ENCODE data around the gene ADCY5.

The ADCY5 gene

DNA sequence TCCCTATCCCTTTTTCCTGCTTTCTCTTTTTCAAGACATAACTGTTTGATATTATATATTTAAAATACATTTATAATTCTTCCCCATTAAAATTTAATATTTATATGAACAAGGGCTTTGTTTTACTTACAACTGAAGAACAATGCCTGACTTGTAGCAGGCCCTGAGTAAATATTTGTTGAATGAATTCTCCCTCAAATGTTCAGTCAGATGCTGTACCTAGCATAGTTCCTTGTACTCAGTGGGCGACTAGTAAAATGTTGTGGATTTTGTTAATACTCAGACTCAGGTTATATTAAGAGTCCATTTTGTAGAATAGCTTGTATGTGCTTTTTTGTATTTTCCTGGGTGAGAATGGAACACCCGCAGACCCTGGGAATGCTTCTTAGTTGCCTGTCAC lies 178.1 kb downstream of the ADCY5 start:
- in situ Hi-C loops (cut with HindIII; ENCODE audit: low sequenced_read_pairs) = no loop called here
- DNase-seq (ENCODE audit: low read depth) = no peak
- TF ChIP-seq, protein P1, sequence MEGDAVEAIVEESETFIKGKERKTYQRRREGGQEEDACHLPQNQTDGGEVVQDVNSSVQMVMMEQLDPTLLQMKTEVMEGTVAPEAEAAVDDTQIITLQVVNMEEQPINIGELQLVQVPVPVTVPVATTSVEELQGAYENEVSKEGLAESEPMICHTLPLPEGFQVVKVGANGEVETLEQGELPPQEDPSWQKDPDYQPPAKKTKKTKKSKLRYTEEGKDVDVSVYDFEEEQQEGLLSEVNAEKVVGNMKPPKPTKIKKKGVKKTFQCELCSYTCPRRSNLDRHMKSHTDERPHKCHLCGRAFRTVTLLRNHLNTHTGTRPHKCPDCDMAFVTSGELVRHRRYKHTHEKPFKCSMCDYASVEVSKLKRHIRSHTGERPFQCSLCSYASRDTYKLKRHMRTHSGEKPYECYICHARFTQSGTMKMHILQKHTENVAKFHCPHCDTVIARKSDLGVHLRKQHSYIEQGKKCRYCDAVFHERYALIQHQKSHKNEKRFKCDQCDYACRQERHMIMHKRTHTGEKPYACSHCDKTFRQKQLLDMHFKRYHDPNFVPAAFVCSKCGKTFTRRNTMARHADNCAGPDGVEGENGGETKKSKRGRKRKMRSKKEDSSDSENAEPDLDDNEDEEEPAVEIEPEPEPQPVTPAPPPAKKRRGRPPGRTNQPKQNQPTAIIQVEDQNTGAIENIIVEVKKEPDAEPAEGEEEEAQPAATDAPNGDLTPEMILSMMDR (IDR thresholded peaks at IDR 0.05; ENCODE audit: low read depth, low read length, missing control alignments) = no peak
- no peak overlapping the region for H3K4me3 ChIP-seq (ENCODE audit: low read depth, low read length)

DNA sequence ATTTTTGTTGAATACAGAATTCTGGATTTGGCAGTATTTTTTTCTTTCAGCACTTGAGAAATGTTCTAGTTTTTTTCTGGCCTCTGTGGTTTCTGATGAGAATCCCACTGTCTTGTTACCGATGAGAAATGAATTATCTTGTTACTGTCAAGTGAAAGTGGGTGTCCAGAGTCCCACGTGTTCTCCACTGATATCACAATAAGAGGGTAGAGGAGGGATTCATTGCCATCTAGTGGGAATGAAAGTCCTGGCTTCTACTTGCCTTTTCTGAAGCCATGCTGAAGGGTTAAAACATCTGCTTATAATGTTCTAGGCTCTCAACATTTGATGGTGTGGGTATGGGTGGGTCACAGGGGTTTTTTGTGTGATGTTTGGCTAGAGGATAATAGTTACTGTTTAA lies 181.1 kb downstream of the ADCY5 start:
- TF ChIP-seq, protein P1 (IDR thresholded peaks at IDR 0.05; ENCODE audit: low read depth, low read length, missing control alignments) = peak; percentile 14
- no peak overlapping the region for H3K4me3 ChIP-seq (ENCODE audit: low read depth, low read length)
- no peak for DNase-seq (ENCODE audit: low read depth)
- in situ Hi-C loops (cut with HindIII; ENCODE audit: low sequenced_read_pairs) = no loop called here

DNA sequence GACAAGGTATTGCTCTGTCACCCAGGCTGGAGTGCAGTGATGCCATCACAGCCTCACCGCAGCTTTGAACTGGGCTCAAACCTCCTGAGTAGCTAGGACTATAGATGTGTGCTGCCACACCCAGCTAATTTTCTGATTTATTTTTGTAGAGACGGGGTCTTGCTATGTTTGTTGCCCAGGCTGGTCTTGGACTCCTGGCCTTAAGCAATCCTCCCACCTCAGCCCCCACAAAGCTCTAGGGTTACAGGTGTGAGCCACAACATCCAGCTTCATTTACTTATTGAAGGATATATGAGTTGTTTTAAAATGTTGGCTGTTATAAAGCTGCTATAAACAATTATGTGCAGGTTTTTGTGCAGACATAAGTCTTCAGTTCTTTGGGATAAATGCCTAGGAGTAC lies 184.9 kb downstream of the ADCY5 start:
- TF ChIP-seq, protein P1 (IDR thresholded peaks at IDR 0.05; ENCODE audit: low read depth, low read length, missing control alignments) = no peak
- no peak for DNase-seq (ENCODE audit: low read depth)
- no peak overlapping the region for H3K4me3 ChIP-seq (ENCODE audit: low read depth, low read length)
- in situ Hi-C loops (cut with HindIII; ENCODE audit: low sequenced_read_pairs) = no loop called here

DNA sequence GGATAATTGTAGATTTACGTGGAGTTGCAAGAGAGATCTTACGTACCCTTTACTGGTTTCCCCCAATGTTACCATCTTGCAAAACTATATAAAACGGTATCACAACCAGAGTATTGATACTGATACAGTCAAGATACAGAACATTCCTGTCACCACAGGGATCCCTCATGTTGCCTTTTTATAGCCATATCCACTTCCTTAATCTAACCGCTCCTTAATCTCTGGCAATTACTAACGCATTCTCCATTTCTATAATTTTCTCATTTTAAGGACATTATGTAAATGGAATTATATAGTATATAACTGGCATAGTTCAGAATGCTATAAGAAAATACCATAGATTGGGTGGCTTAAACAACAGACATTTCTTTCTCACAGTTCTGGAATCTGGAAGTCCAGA lies 186.0 kb downstream of the ADCY5 start:
- no peak for DNase-seq (ENCODE audit: low read depth)
- H3K4me3 ChIP-seq (ENCODE audit: low read depth, low read length) = no peak overlapping the region
- in situ Hi-C loops (cut with HindIII; ENCODE audit: low sequenced_read_pairs) = no loop called here
- TF ChIP-seq, protein P1 (IDR thresholded peaks at IDR 0.05; ENCODE audit: low read depth, low read length, missing control alignments) = no peak

DNA sequence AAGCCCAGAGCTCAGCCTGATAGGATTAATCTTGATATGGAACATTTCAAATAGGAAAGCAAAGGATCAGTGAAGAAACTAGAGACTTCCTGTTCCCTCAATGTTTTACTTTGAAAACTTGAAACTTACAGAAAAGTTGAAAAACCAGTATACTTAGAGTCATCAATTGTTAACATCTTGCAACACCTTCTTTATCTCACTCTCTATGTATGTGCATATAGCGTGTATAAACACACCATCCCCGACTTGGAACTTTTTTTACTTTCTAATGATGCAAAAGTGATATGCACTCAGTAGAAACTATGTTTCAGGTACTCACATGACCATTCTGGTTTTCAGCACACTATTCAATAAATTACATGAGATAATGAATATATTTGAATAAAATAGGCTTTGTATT lies 186.7 kb downstream of the ADCY5 start:
- no peak for DNase-seq (ENCODE audit: low read depth)
- TF ChIP-seq, protein P1 (IDR thresholded peaks at IDR 0.05; ENCODE audit: low read depth, low read length, missing control alignments) = no peak
- in situ Hi-C loops (cut with HindIII; ENCODE audit: low sequenced_read_pairs) = no loop called here
- no peak overlapping the region for H3K4me3 ChIP-seq (ENCODE audit: low read depth, low read length)

DNA sequence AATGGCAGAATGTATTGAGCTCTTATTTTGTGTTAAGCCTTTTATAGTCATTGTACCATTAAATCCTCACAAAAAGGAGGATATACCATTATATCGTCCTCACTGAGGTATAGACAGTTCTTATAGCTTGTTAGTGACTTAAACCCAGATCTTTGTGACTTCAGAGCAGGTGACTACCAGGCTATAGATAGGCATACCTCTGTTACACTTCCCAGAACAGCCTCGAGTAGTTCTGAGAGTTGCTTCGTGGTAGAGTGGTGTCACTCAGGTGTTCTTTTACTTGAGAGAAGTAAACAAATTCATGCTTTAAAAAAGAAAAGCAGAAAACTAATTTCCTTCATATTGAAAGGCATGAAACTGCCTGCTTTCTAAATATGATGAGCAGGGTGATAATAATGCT lies 187.2 kb downstream of the ADCY5 start:
- in situ Hi-C loops (cut with HindIII; ENCODE audit: low sequenced_read_pairs) = no loop called here
- TF ChIP-seq, protein P1 (IDR thresholded peaks at IDR 0.05; ENCODE audit: low read depth, low read length, missing control alignments) = no peak
- H3K4me3 ChIP-seq (ENCODE audit: low read depth, low read length) = no peak overlapping the region
- DNase-seq (ENCODE audit: low read depth) = no peak
